HG03175 (cell line): ENCODE results near the gene ACTL10.
A peak's percentile ranks its signal among the peaks of the same experiment; 100 is the strongest.

ENCODE experiments used
- ATAC-seq: cut with Tn5 transposase; IDR thresholded peaks from one replicate; pipeline ENCODE4 v1.9.1; 2021; ENCODE audit warnings: mild to moderate bottlenecking, moderate library complexity; ENCODE audit not compliant: unreplicated experiment

The ACTL10 gene

GRCh38 chr20:33676121-33676520 lies 9.4 kb downstream of the ACTL10 start:
- no peak for ATAC-seq

- no peak for ATAC-seq
Observed at GRCh38 chr20:33676652-33677645, 10.2 kb downstream of the ACTL10 start.

- ATAC-seq, result no peak
Observed at GRCh38 chr20:33677991-33678702, 11.4 kb downstream of the ACTL10 start.

GRCh38 chr20:33679758-33680485 lies 13.2 kb downstream of the ACTL10 start:
- peak; percentile 70 for ATAC-seq

- ATAC-seq, result no peak
Observed at GRCh38 chr20:33680686-33681085, 13.9 kb downstream of the ACTL10 start.

GRCh38 chr20:33681288-33681687 lies 14.5 kb downstream of the ACTL10 start:
- no peak for ATAC-seq

- ATAC-seq, result no peak
Observed at GRCh38 chr20:33681728-33682353, 15.1 kb downstream of the ACTL10 start.

GRCh38 chr20:33684533-33685327 lies 18.0 kb downstream of the ACTL10 start:
- ATAC-seq, result no peak

- ATAC-seq, result peak; percentile 34
Observed at GRCh38 chr20:33685328-33686099, 18.8 kb downstream of the ACTL10 start.

- ATAC-seq, result peak; percentile 88
Observed at GRCh38 chr20:33686100-33686983, 19.6 kb downstream of the ACTL10 start, which contains the start of gene E2F1. Gene E2F1 (minus strand): TSS chr20:33686385. CDS start chr20:33686264, 121 bp downstream.

GRCh38 chr20:33686984-33687366 lies 20.2 kb downstream of the ACTL10 start:
- ATAC-seq, result no peak

GRCh38 chr20:33687370-33687915 lies 20.7 kb downstream of the ACTL10 start:
- ATAC-seq, result no peak

GRCh38 chr20:33687993-33688937 lies 21.5 kb downstream of the ACTL10 start:
- no peak for ATAC-seq

GRCh38 chr20:33688938-33689424 lies 22.2 kb downstream of the ACTL10 start:
- ATAC-seq, result no peak

- no peak for ATAC-seq
Observed at GRCh38 chr20:33689493-33689892, 22.8 kb downstream of the ACTL10 start.

GRCh38 chr20:33689973-33690372 lies 23.2 kb downstream of the ACTL10 start:
- ATAC-seq, result no peak

- no peak for ATAC-seq
Observed at GRCh38 chr20:33693289-33693688, 26.5 kb downstream of the ACTL10 start.
